RWPE2 (cell line): ENCODE measurements around the gene PDE4D.

Experiments used
- ATAC-seq: fragments of 200-7000 bp; cut with Tn5 transposase; 3 replicates; pipeline ENCODE4 v1.9.1; 2021; ENCODE audit warnings: low read depth
- DNase-seq: peaks from one replicate; pipeline ENCODE4 v3.0.0-alpha.2; 2020; ENCODE audit warnings: low spot score
- H3K27ac ChIP-seq: fragments of 450-650 bp; 2 replicates; pipeline ENCODE4 v1.5.1; 2017; ENCODE audit warnings: mild to moderate bottlenecking; ENCODE audit not compliant: poor library complexity, severe bottlenecking
- H3K27me3 ChIP-seq: fragments of 250-450 bp; sonication (Bioruptor Pico); 2 replicates; pipeline ENCODE4 v1.5.1; 2021; ENCODE audit warnings: mild to moderate bottlenecking, moderate library complexity; ENCODE audit not compliant: insufficient read depth, poor library complexity, severe bottlenecking
- H3K36me3 ChIP-seq: fragments of 250-450 bp; sonication (Bioruptor Pico); 2 replicates; pipeline ENCODE4 v1.5.1; 2020; ENCODE audit warnings: low read depth, mild to moderate bottlenecking, moderate library complexity
- H3K4me1 ChIP-seq: fragments of 250-450 bp; sonication (Bioruptor Pico); 2 replicates; pipeline ENCODE4 v1.5.1; 2021; ENCODE audit warnings: mild to moderate bottlenecking, moderate library complexity; ENCODE audit not compliant: insufficient read depth, poor library complexity, severe bottlenecking
- H3K4me3 ChIP-seq: fragments of 250-450 bp; sonication (Bioruptor Pico); 2 replicates; pipeline ENCODE4 v1.5.1; 2021; ENCODE audit warnings: mild to moderate bottlenecking, moderate library complexity; ENCODE audit not compliant: severe bottlenecking
- H3K9me3 ChIP-seq: fragments of 250-450 bp; sonication (Bioruptor Pico); 2 replicates; pipeline ENCODE4 v1.5.1; 2021; ENCODE audit warnings: mild to moderate bottlenecking, moderate library complexity; ENCODE audit not compliant: severe bottlenecking
- CTCF ChIP-seq: fragments of 450-650 bp; IDR thresholded peaks from one replicate; pipeline ENCODE4 v1.5.1; 2017; ENCODE audit warnings: mild to moderate bottlenecking, moderate library complexity; ENCODE audit not compliant: poor library complexity, severe bottlenecking

PDE4D gene

GRCh38 chr5:59264639-59265245 is 628.8 kb downstream of the PDE4D start:
- Histone ChIP-seq H3K36me3 (no peaks in the 10 kb centered on the region), H3K4me1 (no peaks in the 10 kb centered on the region), H3K27ac (no peak overlapping the region), H3K27me3 (no peaks in the 10 kb centered on the region), H3K4me3 (no peak overlapping the region), H3K9me3 (no peaks in the 10 kb centered on the region)
- DNase-seq (no peak), ATAC-seq (0 out of 3 replicates have a peak, but pooled peaks have one; percentile 25)
- TF ChIP-seq CTCF = no peak

DNA sequence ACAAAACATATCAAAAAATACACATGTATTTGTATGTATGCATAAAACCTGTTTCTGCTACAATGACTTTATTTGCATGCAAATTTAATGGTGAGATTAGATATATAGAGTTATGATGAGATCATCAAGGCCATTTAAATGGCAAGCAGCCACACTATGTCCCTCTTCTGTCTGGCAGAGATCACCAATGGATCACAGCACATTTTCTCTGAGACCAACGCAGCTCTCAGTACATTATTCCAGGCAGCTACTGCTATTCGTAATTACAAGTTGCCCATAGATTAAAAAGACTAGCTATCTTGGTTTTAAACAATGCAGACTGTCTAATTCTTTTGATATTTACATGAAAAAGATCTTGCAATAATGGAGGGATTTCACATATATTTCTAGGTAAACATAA is 629.5 kb downstream of the PDE4D start:
- no peak for ATAC-seq
- Histone ChIP-seq H3K4me3 (no peak overlapping the region), H3K27me3 (no peaks in the 10 kb centered on the region), H3K4me1 (no peaks in the 10 kb centered on the region), H3K27ac (no peak overlapping the region), H3K36me3 (no peaks in the 10 kb centered on the region), H3K9me3 (no peaks in the 10 kb centered on the region)
- TF ChIP-seq CTCF = no peak
- DNase-seq = no peak

DNA sequence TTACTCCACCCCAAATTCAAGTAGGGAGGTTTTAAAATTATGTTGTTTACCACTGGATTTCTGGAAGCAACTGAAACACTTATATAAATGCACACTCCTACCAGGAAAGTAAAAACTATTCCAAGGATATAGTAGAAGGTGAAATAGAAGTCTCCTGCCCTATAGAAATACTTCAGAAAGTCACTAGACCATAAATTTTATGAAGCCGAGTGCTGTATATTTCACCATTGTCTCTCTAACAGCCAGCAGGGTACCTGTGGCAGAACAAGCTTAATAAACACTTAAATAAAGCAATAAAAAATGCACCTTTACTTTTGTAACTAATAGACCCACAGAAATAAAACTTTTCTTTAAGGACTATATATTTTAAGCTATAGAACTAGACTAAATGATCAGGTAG is 631.6 kb downstream of the PDE4D start:
- Histone ChIP-seq H3K27me3 (no peaks in the 10 kb centered on the region), H3K36me3 (no peaks in the 10 kb centered on the region), H3K9me3 (no peaks in the 10 kb centered on the region), H3K27ac (no peak overlapping the region), H3K4me3 (no peak overlapping the region), H3K4me1 (no peaks in the 10 kb centered on the region)
- no peak for TF ChIP-seq CTCF
- ATAC-seq (no peak), DNase-seq (no peak)

DNA sequence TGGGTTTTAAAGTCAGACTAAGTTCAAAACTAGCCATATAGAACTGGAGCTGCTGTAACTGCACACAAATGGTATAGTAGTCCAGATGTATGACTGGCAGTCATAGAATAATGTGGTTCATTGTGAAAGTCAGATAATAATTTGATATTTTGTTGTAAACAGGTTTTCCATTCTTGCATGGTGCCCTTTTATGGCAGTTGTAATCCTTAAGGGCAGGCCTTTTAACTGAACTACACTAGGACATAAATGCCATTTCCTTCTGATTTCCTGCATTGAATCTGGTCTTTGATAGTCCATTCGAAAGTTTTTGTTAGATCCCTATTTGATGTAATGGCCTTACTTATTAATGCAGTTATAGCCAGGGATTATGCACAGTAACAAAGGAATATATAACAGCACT is 632.6 kb downstream of the PDE4D start:
- Histone ChIP-seq H3K9me3 (no peaks in the 10 kb centered on the region), H3K4me1 (no peaks in the 10 kb centered on the region), H3K36me3 (no peaks in the 10 kb centered on the region), H3K27me3 (no peaks in the 10 kb centered on the region), H3K4me3 (no peak overlapping the region), H3K27ac (no peak overlapping the region)
- TF ChIP-seq CTCF = no peak
- no peak for DNase-seq
- no peak for ATAC-seq

- ATAC-seq (no peak), DNase-seq (no peak)
- no peak overlapping the region for H3K4me3 ChIP-seq
- no peak for TF ChIP-seq CTCF
- no peaks in the 10 kb centered on the region for H3K27me3 ChIP-seq
- H3K4me1 ChIP-seq = no peaks in the 10 kb centered on the region
- H3K36me3 ChIP-seq = no peaks in the 10 kb centered on the region
- H3K9me3 ChIP-seq = no peaks in the 10 kb centered on the region
- H3K27ac ChIP-seq = no peak overlapping the region
Observed at GRCh38 chr5:59260200-59260599, 633.3 kb downstream of the PDE4D start.
